Measurements from ENCODE around the gene RNF169.

- no peak for TF ChIP-seq POLR2A (IDR thresholded peaks at IDR 0.05; ENCODE audit: low read depth, low read length)
- TF ChIP-seq POLR2AphosphoS5 (IDR thresholded peaks at IDR 0.05; ENCODE audit: low read depth, low read length): no peak
These were observed 6.8 kb downstream of the RNF169 start for GRCh38 chr11:74755395-74755995.
